Panc1 (cell line): ENCODE results near the gene AFP.

Experiments
- CTCF ChIP-seq: fragments of 450-650 bp; IDR thresholded peaks from 2 replicates; pipeline ENCODE4 v1.5.1; 2017; ENCODE audit warnings: mild to moderate bottlenecking
- SIN3A ChIP-seq: IDR thresholded peaks from 2 replicates; pipeline ENCODE4 v1.6.1; 2012; ENCODE audit warnings: low read depth, mild to moderate bottlenecking, low read length, moderate library complexity, borderline replicate concordance; ENCODE audit not compliant: insufficient read depth

GRCh38 chr4:73413294-73413755 lies 22.7 kb upstream of the AFP start:
- TF ChIP-seq CTCF (no peak), SIN3A (no peak)
